Left forelimb (tissue), 1 donor: Measurements from ENCODE around the gene SUPT5H.

Experiments used
- DNase-seq: peaks from one replicate; pipeline ENCODE4 v3.0.0-alpha.2; 2018; ENCODE audit warnings: low spot score

Gene SUPT5H

DNA sequence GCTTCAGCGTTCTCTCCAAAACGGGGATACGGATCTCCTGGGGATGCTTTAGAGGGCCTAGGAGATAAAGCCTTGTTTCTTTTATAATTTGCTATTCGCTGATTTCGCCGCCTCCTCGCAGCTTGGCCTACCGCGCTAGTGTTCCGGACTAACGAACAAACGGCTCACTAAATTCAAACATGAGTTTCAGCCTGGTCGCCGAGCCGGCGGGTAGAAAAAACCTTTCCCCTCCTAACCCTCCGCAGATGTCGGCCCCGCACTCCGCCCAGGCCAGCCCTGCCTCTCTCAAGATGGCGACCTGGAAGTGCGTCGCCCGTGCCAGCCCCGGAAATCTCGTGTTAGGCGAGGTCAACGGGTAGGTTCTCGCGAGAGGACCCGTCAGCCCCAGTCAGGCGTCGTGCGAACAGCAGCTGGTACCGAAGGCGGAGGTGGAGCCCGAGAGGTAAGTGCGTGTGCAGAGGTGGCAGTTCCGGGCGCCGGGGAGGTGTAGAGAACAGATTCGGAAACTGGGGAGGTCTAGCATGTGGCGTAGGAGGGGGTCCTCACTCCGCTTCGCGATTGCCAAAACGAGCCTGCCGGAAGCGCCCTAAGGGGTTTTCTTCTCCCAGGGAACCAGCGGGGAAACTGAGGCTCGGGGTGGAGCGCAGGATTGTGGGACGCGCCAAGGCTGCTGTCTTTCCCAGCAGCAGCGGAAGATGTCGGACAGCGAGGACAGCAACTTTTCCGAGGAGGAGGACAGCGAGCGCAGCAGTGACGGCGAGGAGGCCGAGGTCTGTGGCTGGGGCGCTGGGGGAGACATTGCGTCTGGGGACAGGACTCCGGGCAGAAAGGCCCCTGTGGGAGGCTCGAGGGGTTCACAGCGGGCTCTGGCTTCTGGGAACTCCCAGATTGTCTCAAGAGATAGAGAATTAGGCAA lies at the start of gene SUPT5H:
Gene SUPT5H, plus strand, starts transcription at position 387 of the 916 bp plus-strand sequence. Its CDS starts 309 bp downstream, at position 696.
- peak; percentile 95 for DNase-seq

GRCh38 chr19:39397360-39398296 lies 47.8 kb upstream of the SUPT5H start:
- DNase-seq = peak; percentile 89

- DNase-seq = no peak
Observed at GRCh38 chr19:39398297-39398864, 47.0 kb upstream of the SUPT5H start.

DNA sequence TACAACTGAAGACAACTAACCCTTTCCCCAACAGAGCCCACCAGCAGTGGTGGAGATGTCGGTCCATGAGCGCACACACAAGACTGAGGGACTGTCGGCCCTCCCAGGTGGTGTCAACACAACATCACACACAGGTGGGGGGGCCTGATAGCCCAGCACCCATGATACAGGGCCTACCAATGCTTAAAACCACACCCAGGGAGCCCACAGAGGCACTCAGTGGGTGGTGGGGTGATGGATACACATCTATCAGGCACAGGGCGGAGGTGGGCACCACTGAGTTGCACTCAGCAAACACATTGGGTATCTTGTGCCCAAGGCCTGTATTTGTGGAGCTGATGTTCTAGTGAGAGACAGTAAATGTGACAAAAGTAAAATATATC lies 45.7 kb upstream of the SUPT5H start:
- DNase-seq = no peak

- no peak for DNase-seq
Observed at GRCh38 chr19:39400061-39400460, 45.3 kb upstream of the SUPT5H start.

DNA sequence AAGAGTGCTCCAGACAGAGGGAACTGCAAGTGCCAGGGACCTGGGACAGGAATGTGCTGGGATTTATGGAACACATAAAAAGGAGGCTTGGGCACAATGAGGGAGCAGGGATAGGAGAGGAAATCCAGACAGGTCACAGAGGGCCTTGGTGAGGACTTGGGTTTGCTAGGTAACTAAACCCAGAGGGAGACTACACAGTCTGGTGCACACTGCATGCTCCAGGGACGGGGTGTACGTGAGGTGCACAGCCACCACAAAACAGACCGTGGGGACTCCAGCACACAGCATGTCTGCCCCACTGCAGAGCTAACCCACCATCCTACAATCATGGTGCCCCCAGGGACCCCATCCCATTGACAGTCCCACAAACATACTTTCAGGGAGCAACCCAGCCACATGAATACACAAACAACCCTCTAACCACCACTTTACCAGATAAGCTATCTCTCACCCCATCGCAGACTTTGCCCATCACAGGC lies 44.3 kb upstream of the SUPT5H start:
- DNase-seq = no peak

- DNase-seq = no peak
Observed at GRCh38 chr19:39401549-39402345, 43.6 kb upstream of the SUPT5H start.

GRCh38 chr19:39402346-39403300 lies 42.8 kb upstream of the SUPT5H start:
- DNase-seq = peak; percentile 91

DNA sequence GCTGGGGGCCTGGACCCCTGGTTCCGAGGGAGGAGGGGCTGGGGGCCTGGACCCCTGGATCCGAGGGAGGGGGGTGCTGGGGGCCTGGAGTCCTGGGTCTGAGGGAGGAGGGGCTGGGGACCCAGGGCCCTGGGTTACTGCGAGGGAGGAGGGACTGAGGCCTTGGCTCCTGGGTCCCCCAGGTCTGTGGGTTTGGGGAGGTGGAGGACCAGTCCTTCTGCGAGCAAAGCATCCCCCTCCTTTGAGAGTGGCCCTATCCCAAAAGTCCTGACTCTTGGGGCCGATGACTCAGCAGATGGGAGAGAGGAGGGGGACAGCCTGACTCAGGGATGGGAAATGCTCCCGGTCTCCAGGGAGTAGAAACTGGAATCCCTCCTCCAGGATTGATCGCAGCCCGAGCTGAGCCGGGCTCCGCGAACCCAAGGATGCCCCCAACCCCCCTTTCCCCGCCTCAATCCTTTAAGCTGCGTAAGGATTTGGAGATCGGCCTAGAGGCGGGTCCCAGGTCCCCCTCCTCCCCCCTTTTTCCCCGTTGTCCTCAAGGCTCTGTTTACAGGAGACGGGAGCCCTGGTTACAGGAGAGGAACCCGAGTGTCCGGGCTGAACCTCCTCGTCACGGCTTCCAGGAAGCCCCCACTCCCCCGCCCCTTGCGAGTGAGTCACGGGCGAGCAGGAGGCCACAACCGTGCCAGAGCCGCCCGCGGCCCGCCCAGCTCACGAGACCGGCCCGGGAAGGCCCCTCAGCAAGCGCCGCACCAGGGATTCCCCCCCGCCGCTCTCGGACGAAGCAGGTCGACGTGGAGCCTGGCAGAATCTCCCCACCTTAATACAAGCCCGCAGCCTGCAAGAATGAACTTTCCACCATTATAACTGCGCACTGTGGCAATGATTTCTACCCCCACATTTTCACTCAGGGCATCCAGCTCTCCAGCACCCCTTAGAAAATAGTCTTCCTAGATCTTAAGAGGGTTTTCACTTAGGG lies 41.8 kb upstream of the SUPT5H start:
- peak; percentile 97 for DNase-seq

DNA sequence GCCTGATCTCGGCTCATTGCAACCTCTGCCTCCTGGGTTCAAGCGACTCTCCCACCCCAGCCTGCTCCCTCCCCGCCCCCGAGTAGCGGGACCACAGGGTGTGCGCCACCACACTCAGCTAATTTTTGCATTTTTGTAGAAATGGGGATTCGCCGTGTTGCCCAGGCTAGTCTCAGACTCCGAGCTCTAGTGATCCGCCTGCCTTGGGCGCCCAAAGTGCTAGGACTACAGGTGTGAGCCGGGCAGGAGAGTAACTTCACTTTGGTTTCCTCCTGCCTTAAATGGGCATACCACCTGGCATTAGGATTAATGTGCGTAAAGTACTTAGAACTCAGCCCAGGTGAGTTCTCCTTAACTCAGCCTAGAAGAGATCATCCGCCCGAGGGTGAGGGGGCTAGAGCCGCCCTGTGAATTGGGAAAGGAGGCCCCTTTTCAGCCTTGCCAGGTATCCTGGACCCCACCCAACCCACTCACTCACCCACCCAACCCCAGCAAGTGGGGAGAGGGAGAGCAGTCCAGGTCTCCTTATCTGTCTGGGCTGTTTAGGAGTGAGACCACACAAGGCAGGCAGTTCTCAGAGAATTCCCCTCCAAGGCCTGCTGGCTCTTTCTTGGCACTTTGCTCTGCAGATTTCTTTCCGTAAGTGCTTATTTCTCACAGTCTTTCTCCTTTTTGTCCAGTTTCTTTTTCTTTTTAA lies 40.0 kb upstream of the SUPT5H start:
- DNase-seq = no peak

GRCh38 chr19:39405958-39406655 lies 39.3 kb upstream of the SUPT5H start:
- DNase-seq = no peak

GRCh38 chr19:39406656-39407409 lies 38.5 kb upstream of the SUPT5H start, which contains the start of gene ZFP36:
Gene ZFP36, plus strand, starts transcription at chr19:39406847. Its CDS starts 58 bp downstream, at chr19:39406905.
- DNase-seq = peak; percentile 96

DNA sequence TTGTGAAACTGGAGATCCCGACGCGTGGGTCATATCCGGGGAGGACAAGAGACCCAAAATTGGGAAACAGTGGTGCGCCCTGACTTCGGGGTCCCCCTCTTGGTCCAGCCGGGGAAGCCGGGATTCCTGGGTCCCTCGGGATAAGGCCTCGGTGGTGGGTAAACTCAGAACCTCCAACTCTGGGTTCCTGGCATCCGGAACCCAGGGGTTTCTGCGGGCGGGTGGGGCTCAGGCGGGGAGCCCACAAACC lies 38.0 kb upstream of the SUPT5H start:
- no peak for DNase-seq

DNA sequence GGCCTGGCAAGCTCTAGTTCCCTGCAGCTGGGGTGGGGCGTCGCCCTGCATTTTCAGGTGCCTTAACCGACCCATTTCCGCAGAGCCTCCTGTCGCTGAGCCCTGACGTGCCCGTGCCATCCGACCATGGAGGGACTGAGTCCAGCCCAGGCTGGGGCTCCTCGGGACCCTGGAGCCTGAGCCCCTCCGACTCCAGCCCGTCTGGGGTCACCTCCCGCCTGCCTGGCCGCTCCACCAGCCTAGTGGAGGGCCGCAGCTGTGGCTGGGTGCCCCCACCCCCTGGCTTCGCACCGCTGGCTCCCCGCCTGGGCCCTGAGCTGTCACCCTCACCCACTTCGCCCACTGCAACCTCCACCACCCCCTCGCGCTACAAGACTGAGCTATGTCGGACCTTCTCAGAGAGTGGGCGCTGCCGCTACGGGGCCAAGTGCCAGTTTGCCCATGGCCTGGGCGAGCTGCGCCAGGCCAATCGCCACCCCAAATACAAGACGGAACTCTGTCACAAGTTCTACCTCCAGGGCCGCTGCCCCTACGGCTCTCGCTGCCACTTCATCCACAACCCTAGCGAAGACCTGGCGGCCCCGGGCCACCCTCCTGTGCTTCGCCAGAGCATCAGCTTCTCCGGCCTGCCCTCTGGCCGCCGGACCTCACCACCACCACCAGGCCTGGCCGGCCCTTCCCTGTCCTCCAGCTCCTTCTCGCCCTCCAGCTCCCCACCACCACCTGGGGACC lies 37.6 kb upstream of the SUPT5H start:
- no peak for DNase-seq

DNA sequence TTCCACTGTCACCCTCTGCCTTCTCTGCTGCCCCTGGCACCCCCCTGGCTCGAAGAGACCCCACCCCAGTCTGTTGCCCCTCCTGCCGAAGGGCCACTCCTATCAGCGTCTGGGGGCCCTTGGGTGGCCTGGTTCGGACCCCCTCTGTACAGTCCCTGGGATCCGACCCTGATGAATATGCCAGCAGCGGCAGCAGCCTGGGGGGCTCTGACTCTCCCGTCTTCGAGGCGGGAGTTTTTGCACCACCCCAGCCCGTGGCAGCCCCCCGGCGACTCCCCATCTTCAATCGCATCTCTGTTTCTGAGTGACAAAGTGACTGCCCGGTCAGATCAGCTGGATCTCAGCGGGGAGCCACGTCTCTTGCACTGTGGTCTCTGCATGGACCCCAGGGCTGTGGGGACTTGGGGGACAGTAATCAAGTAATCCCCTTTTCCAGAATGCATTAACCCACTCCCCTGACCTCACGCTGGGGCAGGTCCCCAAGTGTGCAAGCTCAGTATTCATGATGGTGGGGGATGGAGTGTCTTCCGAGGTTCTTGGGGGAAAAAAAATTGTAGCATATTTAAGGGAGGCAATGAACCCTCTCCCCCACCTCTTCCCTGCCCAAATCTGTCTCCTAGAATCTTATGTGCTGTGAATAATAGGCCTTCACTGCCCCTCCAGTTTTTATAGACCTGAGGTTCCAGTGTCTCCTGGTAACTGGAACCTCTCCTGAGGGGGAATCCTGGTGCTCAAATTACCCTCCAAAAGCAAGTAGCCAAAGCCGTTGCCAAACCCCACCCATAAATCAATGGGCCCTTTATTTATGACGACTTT lies 36.8 kb upstream of the SUPT5H start:
- no peak for DNase-seq
